ENCODE data around the gene SLC22A23.

Gene SLC22A23

GRCh38 chr6:3449750-3450305, 7.0 kb downstream of the SLC22A23 start:
- ChIA-PET CTCF (interaction anchor here (0.6 kb wide), 1 partner anchor 447 kb away, joined by 3 read pairs; no protein-coding TSS in a partner anchor), POLR2A (ENCODE audit: low non-redundant PET) (no interaction called here)
- DNase-seq (ENCODE audit: low spot score) = no peak
- no peak overlapping the region for H3K27ac ChIP-seq
- no peak for TF ChIP-seq CTCF (conservative IDR thresholded peaks at IDR 0.05; ENCODE audit: low read depth)

- DNase-seq (ENCODE audit: low spot score) = no peak
These were observed 7.5 kb downstream of the SLC22A23 start for GRCh38 chr6:3449321-3449720.

GRCh38 chr6:3447005-3447404, 9.8 kb downstream of the SLC22A23 start:
- no peak for DNase-seq (ENCODE audit: low spot score)
- no peak overlapping the region for H3K27ac ChIP-seq
- ChIA-PET POLR2A (ENCODE audit: low non-redundant PET) (no interaction called here), CTCF (interaction anchor here (0.6 to 0.8 kb wide), 2 partner anchors 10 to 486 kb away, joined by 3 to 9 read pairs; partner anchors contain the start of gene SLC22A23)
- no peak for TF ChIP-seq CTCF (conservative IDR thresholded peaks at IDR 0.05; ENCODE audit: low read depth)

More at GRCh38 chr6:3449321-3449720, 7.5 kb downstream of the SLC22A23 start:
- no peak overlapping the region for H3K27ac ChIP-seq
- POLR2A ChIA-PET (ENCODE audit: low non-redundant PET) = no interaction called here
- CTCF ChIA-PET = no interaction called here
- no peak for TF ChIP-seq CTCF (conservative IDR thresholded peaks at IDR 0.05; ENCODE audit: low read depth)

- CTCF ChIA-PET = no interaction called here
- DNase-seq (ENCODE audit: low spot score) = no peak
- POLR2A ChIA-PET (ENCODE audit: low non-redundant PET) = no interaction called here
- H3K27ac ChIP-seq = no peak overlapping the region
- TF ChIP-seq CTCF (conservative IDR thresholded peaks at IDR 0.05; ENCODE audit: low read depth) = no peak
These were observed 10.7 kb downstream of the SLC22A23 start for GRCh38 chr6:3446184-3446583.

GRCh38 chr6:3444276-3445088, 12.4 kb downstream of the SLC22A23 start:
- peak overlapping the region; percentile 37 for H3K27ac ChIP-seq
- ChIA-PET POLR2A (ENCODE audit: low non-redundant PET) (no interaction called here), CTCF (interaction anchor here (0.7 kb wide), 1 partner anchor 488 kb away, joined by 4 read pairs; no protein-coding TSS in a partner anchor)
- no peak for DNase-seq (ENCODE audit: low spot score)
- no peak for TF ChIP-seq CTCF (conservative IDR thresholded peaks at IDR 0.05; ENCODE audit: low read depth)

GRCh38 chr6:3443221-3443515, 13.7 kb downstream of the SLC22A23 start:
- CTCF ChIA-PET = interaction anchor here (0.7 to 2.1 kb wide), 3 partner anchors 11 to 269 kb away, joined by 3 to 7 read pairs (median 3); no protein-coding TSS in a partner anchor
- no peak for DNase-seq (ENCODE audit: low spot score)
- POLR2A ChIA-PET (ENCODE audit: low non-redundant PET) = no interaction called here
- no peak for TF ChIP-seq CTCF (conservative IDR thresholded peaks at IDR 0.05; ENCODE audit: low read depth)
- peak overlapping the region; percentile 28; the same call in 1 of the 2 replicates for H3K27ac ChIP-seq
